ENCODE results near the gene TBL1X. TPM values are rescaled to one million over a fixed set of nuclear protein-coding genes. Genes with fewer than 3 reads are reported as not detected.

TBL1X gene
- total and polyA plus RNA-seq, 2 of the 13 experiments (the other 11 are each of a cell fraction or from before 2014, with no cell fraction given) = 17.6 to 19.9 TPM

- POLR2A ChIA-PET = no interaction called here
- Histone ChIP-seq H3K9me3 (ENCODE audit: low read length) (no peaks in the 10 kb centered on the region), H3K27ac (ENCODE audit: extremely low read length, insufficient read depth, low read length) (no peak overlapping the region), H2AFZ (ENCODE audit: low read length) (no peak overlapping the region), H3K4me3 (replicated peaks in 1 of 3; ENCODE audit: insufficient read depth in 1 of 3, low read depth in 2 of 3, low read length in 3 of 3) (no peak overlapping the region), H3K27me3 (ENCODE audit: control insufficient read depth in 1 of 2, insufficient read depth in 2 of 2, low read length in 2 of 2) (no peaks in the 10 kb centered on the region), H3K4me2 (ENCODE audit: low read depth, low read length) (no peak overlapping the region), H3K79me2 (ENCODE audit: insufficient read depth, low read length) (no peaks in the 10 kb centered on the region), H3K9ac (ENCODE audit: insufficient read depth, low read depth, low read length) (no peak overlapping the region), H3K4me1 (ENCODE audit: insufficient read depth, low read length) (peaks cover 8% of the 10 kb centered on the region), H4K20me1 (ENCODE audit: insufficient read depth, low read length) (0 out of 2 replicates have a peak, but pooled peaks cover 3% of the 10 kb centered on the region), H3K36me3 (replicated peaks in 1 of 2; ENCODE audit: control insufficient read depth in 1 of 2, insufficient read depth in 2 of 2, low read length in 2 of 2) (peaks cover 0 to 14% of the 10 kb centered on the region in 2 experiments; a peak in 1 of 5 replicates)
- CTCF ChIA-PET (ENCODE audit: low intra/inter-chr PET ratio, low total read pairs) = no interaction called here
- WGBS (ENCODE audit: low lambda C conversion rate) = 92% methylated on average over 6 of the region's 9 CpGs
- FAIRE-seq (no peak), ATAC-seq (no peak), DNase-seq (ENCODE audit: low spot score) (no peak)
- intact Hi-C loops (cut with micrococcal nuclease; ENCODE audit: unreplicated experiment) = no loop called here
- BruUV-seq (replicated peaks) = no TSS peak
- TF ChIP-seq ISX (CRISPR knock-in tag; conservative IDR thresholded peaks at IDR 0.05) (no peak), GABPB1 (CRISPR knock-in tag; IDR thresholded peaks at IDR 0.05) (no peak), ZBTB20 (CRISPR knock-in tag; IDR thresholded peaks at IDR 0.05; ENCODE audit: borderline replicate concordance, low read depth) (no peak), PREB (CRISPR knock-in tag; IDR thresholded peaks at IDR 0.05) (no peak), ARNTL (CRISPR knock-in tag; IDR thresholded peaks at IDR 0.05) (no peak), ZNF878 (CRISPR knock-in tag; IDR thresholded peaks at IDR 0.05) (no peak), ZBTB14 (CRISPR knock-in tag; IDR thresholded peaks at IDR 0.05) (no peak), ZSCAN12 (CRISPR knock-in tag; IDR thresholded peaks at IDR 0.05) (no peak), ZNF383 (CRISPR knock-in tag; IDR thresholded peaks at IDR 0.05; ENCODE audit: borderline replicate concordance) (no peak), SRSF1 (optimal IDR thresholded peaks at IDR 0.05; ENCODE audit: low read depth, low read length) (no peak), ZNF850 (CRISPR knock-in tag; conservative IDR thresholded peaks at IDR 0.05) (no peak), SNAI1 (CRISPR knock-in tag; IDR thresholded peaks at IDR 0.05; ENCODE audit: borderline replicate concordance) (no peak), IRF9 (CRISPR knock-in tag; IDR thresholded peaks at IDR 0.05; ENCODE audit: borderline replicate concordance) (no peak), NFE2 (CRISPR knock-in tag; IDR thresholded peaks at IDR 0.05) (no peak), ZNF549 (CRISPR knock-in tag; IDR thresholded peaks at IDR 0.05) (no peak), PRDM4 (CRISPR knock-in tag; IDR thresholded peaks at IDR 0.05; ENCODE audit: borderline replicate concordance) (no peak)
- in situ Hi-C loops (cut with HindIII; ENCODE audit: extremely low pct_ligation_motif_present, low pct_unique_long_range_greater_than_20kb) = no loop called here
Observed at GRCh38 chrX:9651737-9652136, 186.9 kb downstream of the TBL1X start.
